ENCODE results near the gene RPS15.
"Not testable (repeated sequence)": the region's sequence is repeated elsewhere in the genome, so short reads cannot be mapped to it uniquely, and the experiment has no call there.

The RPS15 gene

GRCh38 chr19:1470305-1471009 is 32.3 kb downstream of the RPS15 start:
- peak in 3 of 14 donors; percentile 21 to 31 (median 31) for DNase-seq

GRCh38 chr19:1471010-1471514 is 32.9 kb downstream of the RPS15 start:
- peak in 2 of 14 donors; percentile 42 to 49 for DNase-seq

GRCh38 chr19:1471515-1472160 is 33.4 kb downstream of the RPS15 start:
- peak in 9 of 14 donors; percentile 21 to 66 (median 49) for DNase-seq

GRCh38 chr19:1472231-1473084 is 34.3 kb downstream of the RPS15 start:
- DNase-seq = peak in 9 of 14 donors; percentile 23 to 63 (median 50)

GRCh38 chr19:1473085-1473851 is 35.1 kb downstream of the RPS15 start:
- peak in 2 of 14 donors; percentile 35 to 65 for DNase-seq

GRCh38 chr19:1474011-1474764 is 36.0 kb downstream of the RPS15 start:
- peak in 12 of 14 donors; percentile 31 to 82 (median 55) for DNase-seq

- DNase-seq = no peak
These were observed 36.7 kb downstream of the RPS15 start for GRCh38 chr19:1474765-1475351.

- no peak for DNase-seq
These were observed 37.7 kb downstream of the RPS15 start for GRCh38 chr19:1475751-1476437.

- DNase-seq = not testable (repeated sequence)
These were observed 38.9 kb downstream of the RPS15 start for GRCh38 chr19:1477056-1477455.

GRCh38 chr19:1478934-1479707 is 40.9 kb downstream of the RPS15 start, which contains the start of gene C19orf25:
C19orf25 (minus strand) TSS chr19:1479215; CDS start chr19:1478903, 312 bp downstream.
- DNase-seq = peak; percentile 43 to 91 (median 86)

- DNase-seq = no peak
These were observed 43.2 kb downstream of the RPS15 start for GRCh38 chr19:1481224-1481892.

- no peak for DNase-seq
These were observed 43.7 kb downstream of the RPS15 start for GRCh38 chr19:1481893-1482360.

- DNase-seq = no peak
These were observed 44.4 kb downstream of the RPS15 start for GRCh38 chr19:1482361-1483130.

GRCh38 chr19:1483131-1483978 is 45.2 kb downstream of the RPS15 start:
- DNase-seq = no peak

GRCh38 chr19:1483979-1484428 is 45.8 kb downstream of the RPS15 start:
- no peak for DNase-seq

GRCh38 chr19:1486720-1487575 is 48.8 kb downstream of the RPS15 start:
- DNase-seq = no peak
